ENCODE measurements around the gene MUSTN1.

The MUSTN1 gene

GRCh38 chr3:52790741-52791140, 44.1 kb downstream of the MUSTN1 start:
- H3K27ac ChIP-seq: no peak overlapping the region
- H3K4me3 ChIP-seq: no peak overlapping the region

- Histone ChIP-seq H3K27ac (no peak overlapping the region), H3K4me3 (no peak overlapping the region)
Measured at GRCh38 chr3:52790337-52790736, 44.5 kb downstream of the MUSTN1 start.

- H3K4me3 ChIP-seq: no peak overlapping the region
- H3K27ac ChIP-seq: no peak overlapping the region
Measured at GRCh38 chr3:52789746-52790040, 45.1 kb downstream of the MUSTN1 start.

- no peak overlapping the region for H3K27ac ChIP-seq
- H3K4me3 ChIP-seq: no peak overlapping the region
Measured at GRCh38 chr3:52788890-52789745, 45.7 kb downstream of the MUSTN1 start.

- no peak overlapping the region for H3K4me3 ChIP-seq
- H3K27ac ChIP-seq: no peak overlapping the region
Measured at GRCh38 chr3:52787672-52788625, 46.9 kb downstream of the MUSTN1 start.

GRCh38 chr3:52787246-52787645, 47.6 kb downstream of the MUSTN1 start:
- Histone ChIP-seq H3K27ac (no peak overlapping the region), H3K4me3 (no peak overlapping the region)

GRCh38 chr3:52786330-52787215, 48.2 kb downstream of the MUSTN1 start:
- Histone ChIP-seq H3K4me3 (no peak overlapping the region), H3K27ac (no peak overlapping the region)

GRCh38 chr3:52784931-52785590, 49.8 kb downstream of the MUSTN1 start:
- Histone ChIP-seq H3K4me3 (no peak overlapping the region), H3K27ac (no peak overlapping the region)

- Histone ChIP-seq H3K27ac (no peak overlapping the region), H3K4me3 (no peak overlapping the region)
Measured at GRCh38 chr3:52784021-52784621, 50.7 kb downstream of the MUSTN1 start.

- Histone ChIP-seq H3K4me3 (no peak overlapping the region), H3K27ac (no peak overlapping the region)
Measured at GRCh38 chr3:52783211-52783555, 51.6 kb downstream of the MUSTN1 start.
